ENCODE data around the gene S100A14. TPM values are rescaled to one million over a fixed set of nuclear protein-coding genes. Genes with fewer than 3 reads are reported as not detected.

The S100A14 gene
- total RNA-seq: 685 and 1,926 TPM in 2 replicates

GRCh38 chr1:153616144-153616916 lies at the start of gene S100A14:
S100A14 (minus strand) TSS chr1:153616325; CDS start chr1:153615858, 467 bp downstream.

DNA sequence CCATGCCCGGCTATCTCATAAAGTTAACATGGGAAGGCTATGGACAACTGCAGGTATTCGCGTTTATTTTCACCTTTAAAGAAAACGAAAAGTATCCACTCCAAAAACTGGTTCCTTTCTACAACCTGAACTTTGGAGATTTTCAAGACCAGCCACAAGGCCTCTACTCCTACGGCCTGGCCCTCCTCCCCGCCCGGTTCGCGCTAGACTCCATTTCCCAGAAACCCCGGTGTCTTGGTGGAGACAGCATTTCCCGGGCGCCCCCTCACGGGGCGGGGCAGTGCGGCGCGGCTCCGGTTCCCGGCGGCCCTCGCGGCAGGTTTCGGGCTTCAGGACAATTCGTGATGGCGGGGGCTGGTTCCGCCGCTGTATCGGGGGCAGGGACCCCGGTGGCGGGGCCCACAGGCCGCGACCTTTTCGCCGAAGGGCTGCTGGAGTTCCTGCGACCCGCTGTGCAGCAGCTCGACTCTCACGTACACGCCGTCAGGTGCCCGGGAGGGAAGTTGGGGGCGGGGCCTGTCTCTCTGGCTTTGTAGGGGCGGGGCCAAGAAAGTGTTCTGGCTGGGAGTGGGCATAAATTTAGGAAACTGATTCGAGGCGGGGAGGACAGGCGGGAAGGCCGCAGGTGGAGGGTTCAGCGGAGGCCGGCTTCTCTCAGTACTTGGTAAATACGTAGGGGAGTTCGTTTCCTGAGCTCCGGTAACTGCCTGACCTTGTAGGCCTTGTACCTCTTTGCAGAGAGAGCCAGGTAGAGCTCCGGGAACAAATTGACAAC lies 42.5 kb upstream of the S100A14 start, which contains the start of gene SNAPIN:
TSS of gene SNAPIN (plus strand) at position 304 of the 775 bp plus-strand sequence. CDS start at position 345, 41 bp downstream.

GRCh38 chr1:153633754-153634665 lies 17.9 kb upstream of the S100A14 start, which contains the start of gene CHTOP:
CHTOP (plus strand) TSS chr1:153634066; CDS start chr1:153636589, 2,523 bp downstream.

DNA sequence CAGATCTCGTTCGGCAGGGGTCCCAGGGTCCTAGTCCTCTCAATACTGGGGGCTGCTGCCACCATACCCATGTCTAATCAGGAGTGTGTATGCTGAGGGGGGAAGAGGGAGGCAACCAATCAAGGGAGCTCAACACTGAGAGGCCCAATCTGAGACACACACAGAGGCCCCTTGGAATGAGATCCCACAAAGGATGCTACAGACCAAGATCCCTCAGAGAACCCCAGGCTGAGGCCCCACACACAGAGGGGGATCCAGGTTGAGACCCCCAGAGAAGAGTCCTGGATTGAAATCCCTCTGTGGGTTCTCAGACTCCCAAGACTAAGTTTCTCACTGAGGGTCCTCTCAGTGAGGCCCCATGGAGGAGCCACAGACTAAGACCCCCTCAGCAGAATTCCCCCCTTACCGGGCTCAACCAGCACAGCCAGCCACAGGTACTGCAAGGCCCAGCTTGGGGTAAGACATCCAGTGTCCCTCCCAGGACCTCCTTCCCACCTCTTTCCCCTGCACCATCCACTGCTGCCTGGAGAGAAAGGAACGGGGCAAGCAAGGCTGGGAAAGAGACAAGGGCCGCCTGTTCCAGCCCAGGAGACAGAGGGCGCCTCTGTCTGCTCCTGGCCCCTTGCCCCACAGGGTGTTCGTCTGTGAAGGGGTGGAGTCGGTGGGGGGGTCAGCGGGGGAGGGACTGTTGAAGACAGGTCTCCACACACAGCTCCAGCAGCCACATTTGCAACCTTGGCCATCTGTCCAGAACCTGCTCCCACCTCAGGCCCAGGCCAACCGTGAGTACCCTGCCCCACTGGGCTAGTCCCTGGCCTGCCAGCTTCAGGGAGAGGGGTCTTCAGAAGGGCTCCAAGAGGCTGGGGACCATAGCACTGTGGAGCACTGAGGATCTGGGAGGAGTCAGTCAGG lies 11.8 kb upstream of the S100A14 start, which contains the start of gene S100A1:
TSS of gene S100A1 (plus strand) at position 720 of the 912 bp plus-strand sequence. CDS start 2,088 bp downstream, outside the sequence.

DNA sequence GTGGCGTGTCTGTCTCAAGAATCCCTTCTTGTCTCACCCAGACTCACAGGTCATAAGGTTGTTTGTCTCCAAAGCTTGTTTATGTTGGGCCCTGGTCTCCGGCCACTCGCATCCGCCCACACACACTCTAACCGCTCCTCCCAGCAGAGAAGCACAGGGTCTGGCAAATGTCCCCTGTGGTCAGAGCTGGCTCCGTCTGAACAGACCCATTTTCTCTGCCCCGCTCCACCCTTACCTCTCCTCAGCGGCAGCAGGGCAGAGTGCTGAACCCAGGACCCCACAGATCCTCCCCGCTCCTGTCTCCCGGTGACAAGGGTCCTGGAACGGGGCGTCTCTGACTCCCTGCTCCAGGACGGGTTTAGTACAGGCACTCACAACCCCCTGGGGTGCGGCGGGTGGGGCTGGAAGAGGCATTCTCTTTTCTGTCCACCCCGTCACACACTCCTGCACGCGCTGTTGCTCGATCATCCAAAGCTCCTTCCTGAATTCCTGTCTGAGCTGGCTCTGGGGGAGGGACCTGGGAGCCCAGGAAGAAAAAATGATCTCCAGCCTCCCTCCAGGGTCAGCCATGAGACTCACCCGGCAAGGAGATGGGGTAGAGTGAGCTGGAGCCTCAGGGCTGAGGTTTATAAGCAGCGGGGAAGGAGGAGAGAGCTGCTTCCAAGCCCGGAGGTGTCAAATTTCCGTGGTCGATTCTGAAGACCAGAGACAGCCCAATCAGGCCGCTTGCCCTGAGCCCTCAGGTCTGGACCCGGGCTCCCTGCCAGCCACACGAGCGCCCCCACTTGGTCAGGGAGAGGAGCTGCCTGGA lies 11.0 kb upstream of the S100A14 start, which contains the start of gene S100A13:
TSS of gene S100A13 (minus strand) at position 602 of the 811 bp plus-strand sequence. CDS start 1,033 bp downstream, outside the sequence.

DNA sequence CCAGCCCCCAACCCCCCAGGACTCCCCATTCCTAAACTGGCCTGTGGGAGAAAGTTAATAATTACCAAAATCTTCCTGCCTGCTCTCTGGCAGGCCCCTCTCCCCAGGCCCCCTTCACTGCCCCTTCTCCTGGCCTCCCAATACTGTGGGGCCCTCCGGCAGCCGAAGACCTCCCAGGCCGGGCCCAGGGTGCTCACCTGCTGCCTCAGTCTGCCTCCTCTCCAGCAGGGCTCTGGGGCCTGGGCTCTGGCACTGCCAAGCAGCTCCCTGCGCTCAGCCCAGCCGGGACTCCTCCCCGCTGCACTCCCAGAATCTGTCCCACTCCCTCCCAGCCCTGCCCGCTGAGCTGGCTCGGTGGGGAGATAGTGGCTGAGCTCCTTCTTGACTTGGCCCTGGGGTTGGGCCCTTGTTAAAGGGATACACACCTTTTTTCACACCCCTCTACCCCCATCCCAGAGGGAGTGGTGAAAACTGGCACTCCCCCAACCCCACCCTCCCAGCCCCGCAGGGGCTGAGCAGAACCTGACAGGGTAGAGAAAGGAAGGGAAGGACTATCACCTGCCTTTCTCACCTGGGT lies 3.3 kb downstream of the S100A14 start, which contains the start of gene S100A16:
TSS of gene S100A16 (minus strand) at position 383 of the 577 bp plus-strand sequence. CDS start 4,986 bp downstream, outside the sequence.

GRCh38 chr1:153565529-153566374 lies 50.4 kb downstream of the S100A14 start, which contains the start of gene S100A2:
S100A2 (minus strand) TSS chr1:153565844; CDS start chr1:153563877, 1,967 bp downstream.

Other genes with a start within 250 kb of the S100A14 start
- 1.7 TPM in 1 of 2 replicates, not detected in the other for gene S100A12, start 240.7 kb downstream of the S100A14 start, total RNA-seq
- gene S100A8, start 225.3 kb downstream of the S100A14 start, total RNA-seq: 19.4 and 185 TPM in 2 replicates
- gene S100A7A, start 199.8 kb downstream of the S100A14 start, total RNA-seq: under 0.01 TPM in 1 of 2 replicates, not detected in the other
- gene S100A7, start 155.7 kb downstream of the S100A14 start, total RNA-seq: 1.4 TPM in 1 of 2 replicates, not detected in the other
- gene S100A6, start 80.3 kb downstream of the S100A14 start, total RNA-seq: 1,352 and 3,810 TPM in 2 replicates
- gene S100A5, start 75.4 kb downstream of the S100A14 start, total RNA-seq: 0.48 TPM in 1 of 2 replicates, not detected in the other
- gene S100A4, start 70.5 kb downstream of the S100A14 start, total RNA-seq: 44.8 and 55.4 TPM in 2 replicates
- 7.0 and 11.7 TPM in 2 replicates for gene S100A3, start 67.1 kb downstream of the S100A14 start, total RNA-seq
- gene S100A2, start 50.5 kb downstream of the S100A14 start, total RNA-seq: 975 and 1,509 TPM in 2 replicates
- 969 and 1,207 TPM in 2 replicates for gene S100A16, start 3.2 kb downstream of the S100A14 start, total RNA-seq
- 58.4 and 79.0 TPM in 2 replicates for gene S100A13, start 11.2 kb upstream of the S100A14 start, total RNA-seq
- not detected in 2 replicates for gene S100A1, start 12.1 kb upstream of the S100A14 start, total RNA-seq
- gene CHTOP, start 17.7 kb upstream of the S100A14 start, total RNA-seq: 20.5 and 30.1 TPM in 2 replicates
- gene SNAPIN, start 42.4 kb upstream of the S100A14 start, total RNA-seq: 53.5 and 60.7 TPM in 2 replicates
- gene ILF2, start 54.7 kb upstream of the S100A14 start, total RNA-seq: 103 and 208 TPM in 2 replicates
- 0.48 TPM in 1 of 2 replicates, not detected in the other for gene NPR1, start 62.4 kb upstream of the S100A14 start, total RNA-seq
- gene INTS3, start 111.7 kb upstream of the S100A14 start, total RNA-seq: 12.5 and 14.5 TPM in 2 replicates
- gene SLC27A3, start 159.1 kb upstream of the S100A14 start, total RNA-seq: 5.1 and 17.9 TPM in 2 replicates

All from tracheal epithelial cell (primary cell).